Urinary bladder (tissue), 4 donors: ENCODE data around the gene OBSL1. TPM values are rescaled to one million over a fixed set of nuclear protein-coding genes. Genes with fewer than 3 reads are reported as not detected.

ENCODE experiments used
- DNase-seq: peaks from one replicate; pipeline ENCODE4 v3.0.0-alpha.2; 2015; ENCODE audit errors: extremely low spot score
- H3K27ac ChIP-seq: one replicate; pipeline ENCODE4 v1.5.1; 2013; ENCODE audit warnings: low read depth, mild to moderate bottlenecking, moderate library complexity
- H3K36me3 ChIP-seq: one replicate; pipeline ENCODE4 v1.6.1; 2013; ENCODE audit warnings: mild to moderate bottlenecking, moderate library complexity; ENCODE audit not compliant: insufficient read depth
- H3K4me1 ChIP-seq: one replicate; pipeline ENCODE4 v1.6.1; 2013; ENCODE audit warnings: mild to moderate bottlenecking, moderate library complexity; ENCODE audit not compliant: insufficient read depth
- H3K4me3 ChIP-seq: one replicate; pipeline ENCODE4 v1.5.1; 2013; ENCODE audit warnings: low read depth, low read length
- WGBS: extraction: QIAGEN DNeasy Blood & Tissue Kit; methylation state at CpG from one replicate; pipeline ENCODE4 v1.1.7; 2013; 5-methylcytosine and 5-hydroxymethylcytosine counted together
- polyA plus RNA-seq: library from polyadenylated mRNA; stranded (reverse); fragments of 200-250 nt; gene quantifications from one replicate; pipeline ENCODE4 v1.2.3, GENCODE V29; 2013
- total RNA-seq: library from RNA; depleted of rRNA; stranded (reverse); fragments of >200 nt; gene quantifications from one replicate; pipeline ENCODE4 v1.2.3, GENCODE V29; 2014
- donor health status: healthy with polysubstance abuse.
- donor health status: healthy.

OBSL1 gene
- total and polyA plus RNA-seq, 2 donors, result 43.5 to 67.9 TPM

DNA sequence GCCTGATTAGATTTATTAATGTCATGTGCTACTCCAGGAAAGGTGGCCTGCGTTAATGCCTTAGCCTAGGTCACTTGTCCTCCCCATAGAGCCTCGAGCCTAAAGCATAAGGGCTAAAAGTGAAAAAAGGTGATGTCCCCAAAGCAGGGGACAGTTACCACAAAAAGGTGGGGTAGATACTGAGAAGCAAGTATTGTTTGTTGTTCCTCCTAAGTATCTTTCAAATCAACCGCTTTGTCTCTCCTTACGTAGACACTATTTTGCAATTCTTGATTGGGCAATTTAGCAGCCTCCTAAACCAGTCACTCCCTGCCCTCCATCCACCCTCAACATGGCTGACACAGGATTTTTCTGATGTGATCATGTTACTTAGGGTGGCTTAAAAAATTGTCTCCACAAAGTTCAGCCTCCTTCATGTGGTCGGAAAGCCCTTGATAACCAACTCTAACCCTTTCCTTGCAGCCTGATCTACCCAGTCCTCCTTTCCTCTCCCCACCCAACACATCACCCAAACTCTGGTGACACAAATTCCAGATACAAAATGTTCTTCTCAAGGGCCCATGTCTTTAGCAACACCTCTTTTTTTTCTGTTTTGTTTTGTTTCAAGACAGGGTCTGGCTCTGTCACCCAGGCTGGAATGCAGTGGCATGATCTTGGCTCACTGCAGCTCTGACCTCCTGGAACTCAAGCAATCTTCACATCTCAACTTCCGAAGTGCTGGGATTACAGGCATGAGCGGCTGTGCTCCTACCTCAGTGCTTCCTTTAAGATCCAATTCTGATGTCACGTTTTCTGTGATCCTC, 7.7 kb upstream of the OBSL1 start:
- Histone ChIP-seq H3K4me3 (no peak overlapping the region), H3K4me1 (no peaks in the 10 kb centered on the region), H3K27ac (no peak overlapping the region), H3K36me3 (no peaks in the 10 kb centered on the region)
- WGBS, result 68% methylated on average over 8 of the region's 8 CpGs
- DNase-seq, result no peak

DNA sequence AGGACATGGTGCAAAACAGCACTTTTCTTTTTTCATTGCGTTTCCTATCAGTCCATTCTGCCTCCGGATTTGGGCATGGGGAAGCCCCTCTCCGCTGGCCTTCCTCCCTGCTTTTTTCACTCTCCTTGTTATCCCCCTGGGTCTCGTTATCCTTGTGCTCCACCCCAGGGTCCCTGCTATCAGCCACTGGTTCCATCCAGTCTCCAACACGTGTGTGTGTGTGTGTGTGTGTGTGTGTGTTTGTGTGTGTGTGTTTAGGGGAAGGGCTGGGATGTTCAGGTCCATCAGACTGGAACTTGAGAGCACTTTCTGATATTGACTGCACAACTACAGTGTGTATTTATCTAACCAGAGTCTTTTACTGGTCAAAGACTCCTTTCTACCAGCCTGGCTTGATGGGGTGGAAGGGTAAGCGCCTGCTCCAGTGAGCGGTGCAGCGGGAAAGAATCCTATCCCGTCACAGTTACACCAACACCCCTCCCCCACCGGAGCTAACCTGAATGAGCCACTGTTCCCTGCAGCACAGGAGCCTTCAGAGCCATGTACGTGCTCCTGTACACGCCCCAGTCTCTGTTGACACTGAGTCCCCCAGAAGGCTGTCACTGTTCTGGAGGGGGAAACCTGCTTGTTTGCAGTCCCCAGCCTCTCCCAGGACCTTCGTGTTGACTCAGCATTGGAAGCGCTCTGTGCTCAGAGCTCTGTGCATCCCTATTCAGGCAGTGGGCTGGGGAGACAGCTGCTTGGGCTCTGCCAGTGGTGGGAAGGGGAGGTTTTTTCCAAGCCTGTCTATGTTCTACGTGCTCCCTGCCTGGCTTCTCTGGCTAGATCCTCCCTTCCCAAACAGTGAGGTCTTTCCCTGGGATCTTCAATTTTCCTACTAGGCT, 5.4 kb upstream of the OBSL1 start:
- peak; percentile 59 for DNase-seq
- no peaks in the 10 kb centered on the region for H3K4me1 ChIP-seq
- 22% methylated on average over 15 of the region's 15 CpGs for WGBS

DNA sequence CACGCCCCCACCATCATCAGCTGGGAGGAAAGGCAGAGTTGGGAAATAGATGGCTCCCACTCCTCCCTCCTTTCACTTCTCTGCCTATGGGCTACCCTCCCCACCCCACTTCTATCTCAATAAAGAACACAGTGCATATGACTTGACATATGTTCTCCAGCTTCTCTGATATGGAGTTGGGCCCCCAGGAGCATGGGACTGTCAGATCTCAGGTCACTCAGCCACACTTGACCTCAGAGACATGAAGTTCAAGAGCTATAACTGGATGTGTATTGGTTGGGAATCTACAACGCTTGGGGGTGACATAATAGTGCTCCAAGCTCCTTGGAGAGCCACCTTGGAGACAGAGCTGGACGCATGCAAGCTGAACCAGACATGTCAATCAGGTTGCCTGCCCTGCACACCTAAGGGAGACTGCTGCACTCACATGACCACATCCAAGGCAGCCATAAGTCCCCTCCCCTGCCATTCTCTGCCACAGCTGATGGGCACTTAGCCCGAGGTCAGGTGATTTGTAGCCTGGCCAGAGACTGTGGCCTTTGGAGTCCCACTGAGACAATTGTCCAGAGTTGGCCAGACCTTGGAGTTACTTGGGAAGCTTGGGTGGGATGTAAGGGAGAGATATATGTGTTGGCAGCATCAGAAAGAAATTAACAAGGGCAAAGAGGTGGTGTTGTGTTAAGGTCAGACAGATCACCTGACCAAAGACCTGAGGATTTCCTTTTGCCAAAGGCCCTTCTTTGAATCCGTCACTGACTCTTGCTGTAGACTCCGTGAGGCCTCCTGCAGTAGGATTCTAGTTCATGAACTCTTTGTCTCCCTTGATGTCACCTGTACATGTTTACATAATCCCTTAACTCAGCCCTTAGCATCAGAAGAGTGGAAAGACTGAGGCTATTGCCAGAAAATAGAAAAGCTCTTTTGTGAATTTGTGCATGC, 4.5 kb upstream of the OBSL1 start:
- Histone ChIP-seq H3K27ac (no peak overlapping the region), H3K4me1 (no peaks in the 10 kb centered on the region), H3K36me3 (no peaks in the 10 kb centered on the region), H3K4me3 (no peak overlapping the region)
- WGBS, result 88% methylated on average over 6 of the region's 6 CpGs
- DNase-seq, result no peak

More for the DNA sequence above, 5.4 kb upstream of the OBSL1 start:
- Histone ChIP-seq H3K36me3 (no peaks in the 10 kb centered on the region), H3K27ac (no peak overlapping the region), H3K4me3 (no peak overlapping the region)

DNA sequence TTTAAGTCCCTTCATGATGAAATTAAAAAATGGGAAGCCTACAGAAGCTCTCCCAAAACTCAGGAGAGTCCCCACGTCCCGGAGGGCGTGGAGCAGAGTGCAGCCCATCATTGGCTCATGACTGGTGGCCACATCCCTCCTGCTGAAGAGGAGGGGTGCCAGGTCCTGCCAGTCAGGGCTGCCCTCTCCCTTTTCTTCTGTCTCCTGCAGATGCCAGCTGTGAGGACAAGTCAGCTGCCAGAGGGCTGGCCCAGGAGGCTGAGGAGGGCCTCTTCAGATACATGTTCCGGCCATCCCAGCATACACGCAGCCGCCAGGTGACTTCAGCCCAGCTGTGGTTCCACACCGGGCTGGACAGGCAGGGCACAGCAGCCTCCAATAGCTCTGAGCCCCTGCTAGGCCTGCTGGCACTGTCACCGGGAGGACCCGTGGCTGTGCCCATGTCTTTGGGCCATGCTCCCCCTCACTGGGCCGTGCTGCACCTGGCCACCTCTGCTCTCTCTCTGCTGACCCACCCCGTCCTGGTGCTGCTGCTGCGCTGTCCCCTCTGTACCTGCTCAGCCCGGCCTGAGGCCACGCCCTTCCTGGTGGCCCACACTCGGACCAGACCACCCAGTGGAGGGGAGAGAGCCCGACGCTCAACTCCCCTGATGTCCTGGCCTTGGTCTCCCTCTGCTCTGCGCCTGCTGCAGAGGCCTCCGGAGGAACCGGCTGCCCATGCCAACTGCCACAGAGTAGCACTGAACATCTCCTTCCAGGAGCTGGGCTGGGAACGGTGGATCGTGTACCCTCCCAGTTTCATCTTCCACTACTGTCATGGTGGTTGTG, 3.4 kb upstream of the OBSL1 start:
- Histone ChIP-seq H3K4me3 (no peak overlapping the region), H3K27ac (no peak overlapping the region), H3K4me1 (no peaks in the 10 kb centered on the region), H3K36me3 (no peaks in the 10 kb centered on the region)
- no peak for DNase-seq
- WGBS, result 81% methylated on average over 22 of the region's 22 CpGs

DNA sequence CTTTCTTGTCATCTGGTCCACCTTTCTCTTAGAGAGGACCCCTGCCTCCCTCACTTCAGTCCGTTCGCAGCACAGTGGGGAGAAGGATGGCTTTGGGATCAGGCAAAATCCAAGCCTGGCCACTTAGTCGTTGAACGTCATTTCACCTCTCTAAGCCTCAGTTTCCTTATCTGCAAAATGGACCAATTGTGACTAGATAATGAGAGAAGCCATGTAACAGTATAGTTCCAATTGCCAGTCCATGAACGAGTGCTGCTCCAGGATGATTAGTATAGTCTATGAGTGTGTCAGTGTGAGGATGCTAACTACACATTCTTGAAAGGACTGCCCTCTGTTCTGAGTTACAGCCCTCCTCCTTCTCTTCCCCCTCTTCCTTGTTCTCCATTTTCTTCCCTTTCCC, 1.8 kb upstream of the OBSL1 start:
- WGBS, result 83% methylated on average over 5 of the region's 5 CpGs
- H3K4me1 ChIP-seq, result no peaks in the 10 kb centered on the region
- no peak overlapping the region for H3K27ac ChIP-seq
- no peak for DNase-seq
- H3K36me3 ChIP-seq, result no peaks in the 10 kb centered on the region
- no peak overlapping the region for H3K4me3 ChIP-seq

DNA sequence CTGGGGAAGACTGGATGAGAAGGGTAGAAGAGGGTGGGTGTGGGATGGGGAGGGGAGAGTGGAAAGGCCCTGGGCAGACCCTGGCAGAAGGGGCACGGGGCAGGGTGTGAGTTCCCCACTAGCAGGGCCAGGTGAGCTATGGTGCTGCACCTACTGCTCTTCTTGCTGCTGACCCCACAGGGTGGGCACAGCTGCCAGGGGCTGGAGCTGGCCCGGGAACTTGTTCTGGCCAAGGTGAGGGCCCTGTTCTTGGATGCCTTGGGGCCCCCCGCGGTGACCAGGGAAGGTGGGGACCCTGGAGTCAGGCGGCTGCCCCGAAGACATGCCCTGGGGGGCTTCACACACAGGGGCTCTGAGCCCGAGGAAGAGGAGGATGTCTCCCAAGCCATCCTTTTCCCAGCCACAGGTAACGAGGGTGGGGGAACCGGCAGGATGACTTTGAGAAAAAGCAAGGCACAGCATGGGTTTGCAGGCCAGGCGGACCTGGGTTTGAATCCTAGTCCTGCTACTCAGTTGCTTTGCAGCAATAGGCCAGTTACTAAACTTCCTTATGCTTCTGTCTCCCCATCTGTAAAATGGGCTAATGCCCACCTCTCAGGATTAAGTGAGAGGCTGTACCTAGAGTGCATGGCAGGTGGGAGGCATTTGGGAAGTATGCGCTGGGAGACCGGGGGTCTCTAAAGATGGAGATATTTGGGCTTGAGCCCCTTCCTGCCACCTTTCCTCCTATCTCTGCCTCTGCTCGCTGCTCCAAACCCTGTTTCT, 1.1 kb upstream of the OBSL1 start, which contains the start of gene INHA:
Gene INHA, plus strand, starts transcription at position 74 of the 765 bp plus-strand sequence. Its CDS starts 65 bp downstream, at position 139.
- Histone ChIP-seq H3K4me1 (no peaks in the 10 kb centered on the region), H3K4me3 (peak within 1 kb of the TSS; percentile 73), H3K36me3 (no peaks in the 10 kb centered on the region), H3K27ac (peak within 1 kb of the TSS; percentile 43)
- DNase-seq, result no peak
- 85% methylated on average over 13 of the region's 13 CpGs for WGBS

DNA sequence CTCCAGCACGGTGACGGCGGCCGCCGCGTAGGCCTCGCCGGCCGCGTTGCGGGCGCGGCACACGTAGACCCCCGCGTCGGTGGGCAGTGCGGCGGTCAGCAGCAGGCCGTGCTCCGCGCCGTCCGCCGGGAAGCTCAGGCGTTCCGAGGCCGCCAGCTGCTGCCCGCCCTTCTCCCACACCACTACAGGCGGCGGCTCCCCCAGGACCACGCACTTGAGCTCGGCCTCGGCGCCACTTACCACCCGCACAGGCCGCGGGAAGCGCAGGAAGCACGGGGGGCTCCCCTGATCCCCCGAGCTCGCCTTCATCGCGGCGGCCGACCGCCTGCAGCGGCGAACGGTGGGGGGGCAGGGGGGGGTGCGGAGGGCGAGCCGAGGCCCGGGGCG, 422 bp downstream of the OBSL1 start:
- Histone ChIP-seq H3K36me3 (no peaks in the 10 kb centered on the region), H3K4me3 (peak overlapping the region; percentile 73), H3K27ac (peak overlapping the region; percentile 46), H3K4me1 (no peaks in the 10 kb centered on the region)
- DNase-seq, result no peak
- under 1% methylated on average over 55 of the region's 55 CpGs for WGBS

DNA sequence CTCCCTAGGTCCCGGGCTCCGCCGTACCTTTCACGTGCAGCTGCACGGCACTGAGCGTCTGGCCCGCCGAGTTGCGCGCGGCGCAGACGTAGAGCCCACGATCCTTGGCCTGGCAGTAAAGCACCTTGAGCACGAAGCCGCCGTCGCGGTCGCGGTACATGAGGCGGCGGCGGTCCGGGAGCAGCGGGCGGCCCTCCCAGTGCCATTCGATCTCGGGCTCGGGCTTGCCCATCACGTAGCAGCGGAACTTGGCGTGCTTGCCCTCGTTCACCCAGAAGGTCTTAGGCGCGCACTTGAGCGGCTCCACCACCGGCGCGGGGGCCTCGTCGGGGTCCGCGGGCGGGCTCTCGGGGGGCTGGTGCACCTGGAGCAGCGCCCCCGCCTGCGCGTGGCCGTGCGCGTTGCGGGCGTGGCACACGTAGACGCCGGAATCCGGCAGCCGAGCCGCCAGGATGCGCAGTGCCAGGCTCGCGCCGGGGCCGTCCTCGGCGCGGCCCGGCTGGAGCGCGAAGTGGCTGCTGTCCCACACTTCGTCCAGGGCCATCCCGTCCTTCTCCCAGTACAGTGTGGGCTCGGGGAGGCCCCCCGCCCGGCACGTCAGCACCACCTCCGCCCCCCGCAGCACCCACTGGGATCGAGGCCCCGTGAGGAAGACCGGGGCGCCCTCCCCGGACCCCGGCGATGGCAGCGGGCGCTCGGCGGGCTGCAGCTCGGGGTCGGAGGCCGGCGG, 980 bp downstream of the OBSL1 start:
- no peak for DNase-seq
- 11% methylated on average over 95 of the region's 95 CpGs for WGBS

DNA sequence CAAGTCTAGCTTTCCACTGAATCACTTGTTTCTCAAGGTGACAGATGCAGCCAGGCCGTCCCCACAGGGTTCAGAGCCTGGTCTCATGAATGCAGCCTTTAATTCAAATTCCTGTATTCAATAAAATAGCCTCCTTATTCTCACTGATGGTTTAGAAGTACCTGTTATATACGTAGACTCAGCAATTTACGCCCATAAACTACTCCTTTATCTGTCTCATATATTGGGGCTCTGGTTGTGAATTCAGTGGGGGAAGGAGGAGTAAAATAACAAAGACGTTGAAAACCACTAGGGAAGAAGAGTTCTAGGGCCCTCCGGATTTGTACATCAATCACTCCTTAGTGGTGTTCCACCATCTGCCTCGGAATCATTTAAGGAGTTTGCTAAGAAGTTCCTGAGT, 1.7 kb downstream of the OBSL1 start:
- H3K36me3 ChIP-seq, result no peaks in the 10 kb centered on the region
- DNase-seq, result no peak
- no peak overlapping the region for H3K4me3 ChIP-seq
- H3K27ac ChIP-seq, result no peak overlapping the region
- no peaks in the 10 kb centered on the region for H3K4me1 ChIP-seq
- WGBS, result 90% methylated on average over 6 of the region's 6 CpGs

More for the DNA sequence above, 980 bp downstream of the OBSL1 start:
- Histone ChIP-seq H3K4me3 (peak overlapping the region; percentile 73), H3K27ac (peak overlapping the region; percentile 46), H3K4me1 (no peaks in the 10 kb centered on the region), H3K36me3 (no peaks in the 10 kb centered on the region)

DNA sequence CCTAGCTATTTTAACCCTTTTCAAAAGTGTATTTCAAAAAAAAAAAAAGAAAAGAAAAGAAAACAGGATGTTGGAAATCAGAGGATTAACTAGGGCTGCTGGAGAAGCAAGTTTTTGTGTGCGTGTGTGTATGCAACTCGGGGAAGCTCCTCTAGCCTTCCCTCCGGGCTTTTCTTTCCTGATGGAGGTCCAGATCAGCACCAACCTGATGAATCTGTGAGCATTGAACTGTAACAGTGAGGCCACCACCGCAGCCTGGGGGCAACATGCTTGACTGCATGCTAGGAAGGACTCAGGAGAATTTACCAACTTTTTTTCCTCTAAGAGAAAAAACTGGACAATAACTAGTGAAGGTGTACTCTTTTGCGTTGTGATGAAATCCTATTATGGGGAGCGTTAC, 2.3 kb downstream of the OBSL1 start:
- 95% methylated on average over 6 of the region's 6 CpGs for WGBS
- Histone ChIP-seq H3K4me3 (no peak overlapping the region), H3K4me1 (no peaks in the 10 kb centered on the region), H3K36me3 (no peaks in the 10 kb centered on the region), H3K27ac (no peak overlapping the region)
- DNase-seq, result no peak

DNA sequence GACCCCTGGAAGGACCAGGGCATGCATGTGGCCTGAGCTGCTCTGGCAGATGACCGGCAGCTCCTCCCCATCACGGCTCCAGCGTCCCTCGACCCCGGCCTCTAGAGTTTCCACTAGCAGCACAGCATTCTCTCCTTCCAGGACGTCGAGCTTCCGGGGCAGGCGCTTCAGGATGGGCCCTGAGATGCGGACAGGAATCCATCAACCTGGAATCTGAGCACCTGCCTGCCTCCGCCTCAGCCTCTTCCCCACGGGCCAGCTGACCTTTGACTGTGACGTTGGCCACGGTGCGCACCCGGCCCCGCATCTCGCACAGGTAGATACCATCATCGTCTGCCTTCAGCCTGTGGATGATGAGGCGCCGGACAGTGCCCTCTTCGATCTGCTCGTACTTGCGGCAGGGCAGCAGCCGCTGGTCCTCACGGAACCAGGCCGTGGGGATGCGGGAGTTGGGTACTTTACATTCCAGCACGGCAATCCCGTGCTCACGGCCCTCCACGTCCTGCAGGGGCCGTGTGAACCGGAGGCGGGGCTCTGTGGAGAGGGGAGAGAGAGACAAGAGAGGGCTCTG, 3.5 kb downstream of the OBSL1 start:
- H3K36me3 ChIP-seq, result no peaks in the 10 kb centered on the region
- no peak for DNase-seq
- no peaks in the 10 kb centered on the region for H3K4me1 ChIP-seq
- no peak overlapping the region for H3K4me3 ChIP-seq
- WGBS, result 91% methylated on average over 35 of the region's 35 CpGs
- no peak overlapping the region for H3K27ac ChIP-seq
